ENCODE data around the gene NR1H4.
A peak's percentile ranks its signal among the peaks of the same experiment; 100 is the strongest.

The NR1H4 gene

DNA sequence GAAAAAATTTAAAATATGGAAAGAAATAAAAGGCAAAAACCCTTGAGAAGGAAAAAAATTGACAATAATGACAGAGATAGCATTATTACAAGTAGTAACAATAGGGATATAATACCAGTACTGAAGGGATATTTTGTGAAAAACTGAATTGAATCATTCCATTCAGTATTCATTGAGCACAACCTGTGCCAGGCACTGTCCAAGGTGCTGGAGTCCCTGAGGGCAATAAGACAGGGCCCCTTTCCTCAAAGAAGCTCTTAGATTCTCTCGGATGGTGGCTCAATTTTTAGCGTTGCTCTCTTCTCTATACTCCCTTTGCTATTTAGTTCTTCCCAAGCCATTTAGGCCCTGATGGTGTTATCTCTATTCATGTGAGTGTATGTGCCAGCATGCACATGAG is 65.5 kb downstream of the NR1H4 start:
- TF ChIP-seq CTCF (IDR thresholded peaks at IDR 0.05): no peak

DNA sequence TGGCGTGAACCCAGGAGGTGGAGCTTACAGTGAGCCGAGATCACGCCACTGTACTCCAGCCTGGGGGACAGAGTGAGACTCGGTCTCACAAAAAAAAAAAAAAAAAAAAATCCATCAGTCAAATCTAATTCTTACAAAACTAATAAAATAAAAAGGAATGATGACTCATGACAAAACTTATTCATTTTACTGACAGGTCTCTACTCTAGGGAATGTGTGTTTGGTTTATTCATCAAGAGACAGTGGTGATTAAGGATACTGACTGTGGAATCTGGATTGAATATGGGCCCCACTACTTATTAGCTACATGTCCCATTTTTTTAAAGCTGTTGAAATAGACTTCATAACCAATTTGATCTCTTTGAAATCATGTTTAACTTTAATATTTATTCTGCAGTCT is 70.5 kb downstream of the NR1H4 start:
- no peak for TF ChIP-seq CTCF (IDR thresholded peaks at IDR 0.05)

DNA sequence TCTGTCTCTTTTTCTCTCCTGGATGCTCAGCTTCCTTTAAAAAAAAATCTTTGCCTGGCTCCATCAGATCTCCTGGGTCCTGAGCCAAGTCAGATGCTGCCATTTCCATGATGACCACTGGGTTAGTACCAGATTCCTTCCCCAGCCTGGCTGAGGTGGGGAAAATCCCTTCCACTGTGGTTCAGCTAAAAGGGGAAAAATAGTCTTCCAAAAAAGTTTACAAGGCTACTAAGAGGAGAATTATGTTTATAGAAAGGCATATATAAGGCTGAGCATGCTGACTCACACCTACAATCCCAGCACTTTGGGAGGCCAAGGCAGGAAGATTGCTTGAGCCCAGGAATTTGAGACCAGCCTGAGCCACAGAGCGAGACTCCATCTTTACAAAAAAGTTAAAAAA is 71.4 kb downstream of the NR1H4 start:
- TF ChIP-seq CTCF (IDR thresholded peaks at IDR 0.05): no peak

- TF ChIP-seq CTCF (IDR thresholded peaks at IDR 0.05): no peak
Measured at GRCh38 chr12:100553936-100554335, 80.3 kb downstream of the NR1H4 start.

DNA sequence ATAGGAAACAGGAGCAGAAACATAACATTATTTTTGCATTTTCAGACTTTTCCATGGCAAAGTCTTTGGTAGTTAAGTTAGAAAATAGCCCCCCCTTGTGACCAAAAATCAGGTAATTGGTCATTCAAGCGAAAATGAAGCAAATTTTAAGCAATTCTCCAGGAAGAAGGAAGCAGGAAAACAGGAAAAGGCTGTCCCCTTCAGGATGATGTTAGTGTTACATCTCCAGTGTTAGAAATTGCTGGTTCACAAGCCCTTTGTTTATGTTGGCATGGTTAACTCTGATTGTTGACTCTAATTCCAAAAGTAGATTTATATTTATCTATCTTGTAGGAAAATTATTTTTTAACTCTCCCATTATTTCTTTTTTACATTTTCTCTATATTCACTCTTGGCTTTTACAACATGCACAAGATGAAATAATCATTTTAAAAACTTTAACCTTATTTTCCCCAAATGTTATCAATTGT is 81.0 kb downstream of the NR1H4 start:
- peak; percentile 98 for TF ChIP-seq CTCF (IDR thresholded peaks at IDR 0.05)

DNA sequence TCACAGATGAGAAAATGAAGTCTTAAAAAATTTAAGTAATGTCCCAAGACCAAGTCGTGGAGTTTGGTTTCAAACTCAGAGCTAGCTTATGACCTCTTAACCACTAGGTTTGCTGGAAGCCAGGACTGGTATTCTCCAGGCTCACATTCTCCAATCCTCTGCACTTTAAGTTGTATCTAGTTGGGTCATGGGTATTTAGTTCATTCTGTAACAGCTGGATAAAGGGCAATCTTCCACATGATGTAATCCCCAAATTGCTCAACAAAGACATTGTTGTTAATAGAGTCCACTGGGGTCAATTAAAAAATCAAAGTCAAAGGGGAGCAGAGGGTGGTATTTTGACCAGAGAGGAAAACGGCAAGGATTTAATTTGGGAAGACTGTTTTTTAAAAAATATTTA is 82.1 kb downstream of the NR1H4 start:
- TF ChIP-seq CTCF (IDR thresholded peaks at IDR 0.05): no peak

GRCh38 chr12:100557357-100557756 is 83.7 kb downstream of the NR1H4 start:
- TF ChIP-seq CTCF (IDR thresholded peaks at IDR 0.05): no peak

DNA sequence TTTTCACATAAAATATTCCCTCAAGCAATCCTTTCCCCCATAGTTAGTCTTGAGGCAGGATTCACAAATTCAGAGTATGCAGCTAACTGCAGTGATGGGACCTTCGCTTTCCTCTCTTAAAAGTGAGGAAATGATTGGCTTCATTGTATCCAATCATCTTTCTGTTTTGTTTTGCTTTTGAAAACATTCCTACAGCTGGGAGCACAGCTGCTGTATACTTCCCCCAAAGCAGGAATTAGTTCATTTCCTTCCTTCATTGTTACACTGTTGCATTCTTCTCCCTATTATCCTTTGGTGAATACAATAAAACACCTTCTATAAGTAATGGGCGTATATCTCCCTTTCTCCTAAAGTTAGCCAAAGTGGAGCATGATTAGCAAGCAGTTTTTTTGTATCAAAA is 90.4 kb downstream of the NR1H4 start:
- TF ChIP-seq CTCF (IDR thresholded peaks at IDR 0.05): no peak
